ENCODE results near the gene TSFM.

TSFM gene

DNA sequence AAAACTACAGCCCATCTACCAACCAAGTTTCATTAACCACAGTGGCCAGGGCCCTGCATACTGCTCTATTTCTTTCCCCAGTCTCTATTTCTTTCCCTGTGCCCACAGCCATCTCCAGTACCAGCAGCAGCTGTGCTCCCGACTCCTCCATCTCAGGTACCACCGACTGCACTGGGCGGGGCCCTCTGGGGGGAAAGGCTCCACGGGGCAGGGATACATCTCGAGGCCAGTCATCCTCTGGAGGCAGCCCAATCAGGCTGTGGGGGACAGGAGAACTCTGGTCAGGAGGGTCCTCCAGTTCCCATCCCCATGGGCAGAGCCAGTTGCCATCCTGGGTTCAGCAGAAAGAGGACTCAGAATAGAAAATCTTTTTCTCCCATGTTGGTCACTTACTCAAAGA, 33.5 kb upstream of the TSFM start:
- Histone ChIP-seq H3K4me3 (ENCODE audit: low read depth, low read length) (no peak overlapping the region), H3K4me1 (ENCODE audit: control insufficient read depth, insufficient read depth, low read length) (peaks cover 13% of the 10 kb centered on the region), H3K9me3 (ENCODE audit: control insufficient read depth, insufficient read depth, low read depth, low read length) (no peaks in the 10 kb centered on the region), H3K36me3 (ENCODE audit: control insufficient read depth in 2 of 2, insufficient read depth in 1 of 2, low read length in 2 of 2) (peaks cover 17 to 57% of the 10 kb centered on the region in 2 experiments), H3K27ac (ENCODE audit: extremely low read depth, low read depth, low read length) (no peak overlapping the region)
- POLR2A ChIA-PET, result interaction anchor here (0.5 to 0.7 kb wide), 2 partner anchors 20 to 23 kb away, joined by 3 to 4 read pairs; partner anchors contain the start of genes EEF1AKMT3 and METTL1
- TF ChIP-seq TRIM28 (IDR thresholded peaks at IDR 0.05; ENCODE audit: borderline replicate concordance, low read length) (no peak), GFI1B (tag by site-specific recombination; IDR thresholded peaks at IDR 0.05) (no peak), ZNF658 (tag by site-specific recombination; IDR thresholded peaks at IDR 0.05) (no peak), ZNF311 (tag by site-specific recombination; IDR thresholded peaks at IDR 0.05; ENCODE audit: borderline replicate concordance) (no peak), ZNF140 (tag by site-specific recombination; IDR thresholded peaks at IDR 0.05) (no peak), ZNF707 (tag by site-specific recombination; IDR thresholded peaks at IDR 0.05) (no peak), ZNF146 (tag by site-specific recombination; IDR thresholded peaks at IDR 0.05) (no peak), ZNF221 (tag by site-specific recombination; IDR thresholded peaks at IDR 0.05; ENCODE audit: borderline replicate concordance) (no peak), ZNF366 (tag by site-specific recombination; conservative IDR thresholded peaks at IDR 0.05) (no peak), ZBTB1 (tag by site-specific recombination; IDR thresholded peaks at IDR 0.05) (no peak), ZNF629 (tag by site-specific recombination; IDR thresholded peaks at IDR 0.05) (no peak), ZNF777 (tag by site-specific recombination; IDR thresholded peaks at IDR 0.05; ENCODE audit: borderline replicate concordance) (no peak), ZNF274 (IDR thresholded peaks at IDR 0.05; ENCODE audit: low read length) (no peak), ZNF274 (tag by site-specific recombination; IDR thresholded peaks at IDR 0.05; ENCODE audit: borderline replicate concordance) (no peak), REPIN1 (tag by site-specific recombination; IDR thresholded peaks at IDR 0.05; ENCODE audit: low read depth) (no peak), ZNF16 (tag by site-specific recombination; IDR thresholded peaks at IDR 0.05; ENCODE audit: low read depth) (no peak)
- TF ChIP-seq, protein P1, sequence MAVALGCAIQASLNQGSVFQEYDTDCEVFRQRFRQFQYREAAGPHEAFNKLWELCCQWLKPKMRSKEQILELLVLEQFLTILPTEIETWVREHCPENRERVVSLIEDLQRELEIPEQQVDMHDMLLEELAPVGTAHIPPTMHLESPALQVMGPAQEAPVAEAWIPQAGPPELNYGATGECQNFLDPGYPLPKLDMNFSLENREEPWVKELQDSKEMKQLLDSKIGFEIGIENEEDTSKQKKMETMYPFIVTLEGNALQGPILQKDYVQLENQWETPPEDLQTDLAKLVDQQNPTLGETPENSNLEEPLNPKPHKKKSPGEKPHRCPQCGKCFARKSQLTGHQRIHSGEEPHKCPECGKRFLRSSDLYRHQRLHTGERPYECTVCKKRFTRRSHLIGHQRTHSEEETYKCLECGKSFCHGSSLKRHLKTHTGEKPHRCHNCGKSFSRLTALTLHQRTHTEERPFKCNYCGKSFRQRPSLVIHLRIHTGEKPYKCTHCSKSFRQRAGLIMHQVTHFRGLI (tag by site-specific recombination; IDR thresholded peaks at IDR 0.05), result no peak
- TF ChIP-seq, protein P2, sequence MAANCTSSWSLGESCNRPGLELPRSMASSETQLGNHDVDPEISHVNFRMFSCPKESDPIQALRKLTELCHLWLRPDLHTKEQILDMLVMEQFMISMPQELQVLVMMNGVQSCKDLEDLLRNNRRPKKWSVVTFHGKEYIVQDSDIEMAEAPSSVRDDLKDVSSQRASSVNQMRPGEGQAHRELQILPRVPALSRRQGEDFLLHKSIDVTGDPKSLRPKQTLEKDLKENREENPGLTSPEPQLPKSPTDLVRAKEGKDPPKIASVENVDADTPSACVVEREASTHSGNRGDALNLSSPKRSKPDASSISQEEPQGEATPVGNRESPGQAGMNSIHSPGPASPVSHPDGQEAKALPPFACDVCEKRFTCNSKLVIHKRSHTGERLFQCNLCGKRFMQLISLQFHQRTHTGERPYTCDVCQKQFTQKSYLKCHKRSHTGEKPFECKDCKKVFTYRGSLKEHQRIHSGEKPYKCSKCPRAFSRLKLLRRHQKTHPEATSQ (tag by site-specific recombination; IDR thresholded peaks at IDR 0.05), result no peak
- TF ChIP-seq, protein P3, sequence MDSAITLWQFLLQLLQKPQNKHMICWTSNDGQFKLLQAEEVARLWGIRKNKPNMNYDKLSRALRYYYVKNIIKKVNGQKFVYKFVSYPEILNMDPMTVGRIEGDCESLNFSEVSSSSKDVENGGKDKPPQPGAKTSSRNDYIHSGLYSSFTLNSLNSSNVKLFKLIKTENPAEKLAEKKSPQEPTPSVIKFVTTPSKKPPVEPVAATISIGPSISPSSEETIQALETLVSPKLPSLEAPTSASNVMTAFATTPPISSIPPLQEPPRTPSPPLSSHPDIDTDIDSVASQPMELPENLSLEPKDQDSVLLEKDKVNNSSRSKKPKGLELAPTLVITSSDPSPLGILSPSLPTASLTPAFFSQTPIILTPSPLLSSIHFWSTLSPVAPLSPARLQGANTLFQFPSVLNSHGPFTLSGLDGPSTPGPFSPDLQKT (IDR thresholded peaks at IDR 0.05; ENCODE audit: borderline replicate concordance, low read depth, low read length), result no peak
- TF ChIP-seq, protein P4, sequence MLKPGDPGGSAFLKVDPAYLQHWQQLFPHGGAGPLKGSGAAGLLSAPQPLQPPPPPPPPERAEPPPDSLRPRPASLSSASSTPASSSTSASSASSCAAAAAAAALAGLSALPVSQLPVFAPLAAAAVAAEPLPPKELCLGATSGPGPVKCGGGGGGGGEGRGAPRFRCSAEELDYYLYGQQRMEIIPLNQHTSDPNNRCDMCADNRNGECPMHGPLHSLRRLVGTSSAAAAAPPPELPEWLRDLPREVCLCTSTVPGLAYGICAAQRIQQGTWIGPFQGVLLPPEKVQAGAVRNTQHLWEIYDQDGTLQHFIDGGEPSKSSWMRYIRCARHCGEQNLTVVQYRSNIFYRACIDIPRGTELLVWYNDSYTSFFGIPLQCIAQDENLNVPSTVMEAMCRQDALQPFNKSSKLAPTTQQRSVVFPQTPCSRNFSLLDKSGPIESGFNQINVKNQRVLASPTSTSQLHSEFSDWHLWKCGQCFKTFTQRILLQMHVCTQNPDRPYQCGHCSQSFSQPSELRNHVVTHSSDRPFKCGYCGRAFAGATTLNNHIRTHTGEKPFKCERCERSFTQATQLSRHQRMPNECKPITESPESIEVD (tag by site-specific recombination; IDR thresholded peaks at IDR 0.05), result no peak
- CTCF ChIA-PET, result no interaction called here

All from HEK293 (cell line).